Measurements from ENCODE around the gene GALNT2. TPM values are rescaled to one million over a fixed set of nuclear protein-coding genes. Genes with fewer than 3 reads are reported as not detected.

The GALNT2 gene
- total RNA-seq, 4 donors from 2014 or later, result 50.7 to 85.0 (median 71.8) TPM

- TF ChIP-seq, protein P1, sequence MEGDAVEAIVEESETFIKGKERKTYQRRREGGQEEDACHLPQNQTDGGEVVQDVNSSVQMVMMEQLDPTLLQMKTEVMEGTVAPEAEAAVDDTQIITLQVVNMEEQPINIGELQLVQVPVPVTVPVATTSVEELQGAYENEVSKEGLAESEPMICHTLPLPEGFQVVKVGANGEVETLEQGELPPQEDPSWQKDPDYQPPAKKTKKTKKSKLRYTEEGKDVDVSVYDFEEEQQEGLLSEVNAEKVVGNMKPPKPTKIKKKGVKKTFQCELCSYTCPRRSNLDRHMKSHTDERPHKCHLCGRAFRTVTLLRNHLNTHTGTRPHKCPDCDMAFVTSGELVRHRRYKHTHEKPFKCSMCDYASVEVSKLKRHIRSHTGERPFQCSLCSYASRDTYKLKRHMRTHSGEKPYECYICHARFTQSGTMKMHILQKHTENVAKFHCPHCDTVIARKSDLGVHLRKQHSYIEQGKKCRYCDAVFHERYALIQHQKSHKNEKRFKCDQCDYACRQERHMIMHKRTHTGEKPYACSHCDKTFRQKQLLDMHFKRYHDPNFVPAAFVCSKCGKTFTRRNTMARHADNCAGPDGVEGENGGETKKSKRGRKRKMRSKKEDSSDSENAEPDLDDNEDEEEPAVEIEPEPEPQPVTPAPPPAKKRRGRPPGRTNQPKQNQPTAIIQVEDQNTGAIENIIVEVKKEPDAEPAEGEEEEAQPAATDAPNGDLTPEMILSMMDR (IDR thresholded peaks at IDR 0.05), result no peak
- no peak for ATAC-seq (ENCODE audit: low FRiP score)
- no peak for DNase-seq (ENCODE audit: low spot score)
These were observed 36.5 kb downstream of the GALNT2 start for GRCh38 chr1:230103306-230104173.

GRCh38 chr1:230104395-230105244 lies 37.6 kb downstream of the GALNT2 start:
- peak; percentile 87 for ATAC-seq (ENCODE audit: low FRiP score)

GRCh38 chr1:230105245-230105753 lies 38.3 kb downstream of the GALNT2 start:
- TF ChIP-seq, protein P1 (IDR thresholded peaks at IDR 0.05), result no peak
- ATAC-seq (ENCODE audit: low FRiP score) (no peak), DNase-seq (ENCODE audit: low spot score) (no peak)

More at GRCh38 chr1:230104395-230105244, 37.6 kb downstream of the GALNT2 start:
- TF ChIP-seq, protein P1 (IDR thresholded peaks at IDR 0.05), result no peak
- DNase-seq (ENCODE audit: low spot score), result peak; percentile 97

DNA sequence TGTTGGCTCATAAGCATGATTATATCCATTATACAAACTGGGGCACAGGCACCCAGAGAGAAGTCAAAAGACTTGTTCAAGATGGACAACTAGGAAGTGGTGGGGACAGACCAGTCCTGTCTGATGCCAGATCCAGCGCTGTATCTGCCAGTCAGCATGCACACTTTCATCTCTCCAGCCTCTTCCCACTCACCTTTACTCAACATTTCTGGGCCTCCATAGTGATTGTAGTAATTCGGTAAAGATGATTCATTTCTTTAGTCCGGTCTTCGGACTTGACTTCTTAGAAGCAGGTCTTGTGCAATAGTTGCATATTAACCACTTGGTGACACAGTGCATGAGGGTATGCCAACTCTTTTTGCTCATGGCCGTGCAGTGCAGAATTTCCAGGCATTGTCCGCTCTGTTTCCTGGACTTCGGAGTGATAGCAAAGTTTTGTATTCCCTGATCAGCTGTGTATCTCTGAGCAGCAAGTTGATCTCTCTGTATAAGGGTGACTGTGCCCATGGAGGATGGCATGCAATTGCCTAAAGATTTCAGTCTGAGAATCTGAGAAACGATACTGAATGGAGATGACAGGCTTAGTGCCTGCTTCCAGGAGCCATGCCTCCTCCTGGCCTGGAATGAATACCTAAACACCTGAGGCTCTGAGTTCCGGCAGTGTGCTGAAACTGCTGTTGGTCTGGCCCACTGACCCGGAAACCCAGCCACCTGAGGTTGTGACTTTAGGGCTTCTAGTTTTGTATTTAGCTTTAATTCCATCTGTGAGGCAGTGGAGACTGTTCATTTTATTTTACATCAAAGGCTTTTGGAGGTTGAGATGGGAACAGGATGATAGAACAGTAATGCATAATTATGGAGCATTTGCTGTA lies 39.0 kb downstream of the GALNT2 start:
- no peak for DNase-seq (ENCODE audit: low spot score)
- peak; percentile 63 for ATAC-seq (ENCODE audit: low FRiP score)
- TF ChIP-seq, protein P1 (IDR thresholded peaks at IDR 0.05), result no peak

DNA sequence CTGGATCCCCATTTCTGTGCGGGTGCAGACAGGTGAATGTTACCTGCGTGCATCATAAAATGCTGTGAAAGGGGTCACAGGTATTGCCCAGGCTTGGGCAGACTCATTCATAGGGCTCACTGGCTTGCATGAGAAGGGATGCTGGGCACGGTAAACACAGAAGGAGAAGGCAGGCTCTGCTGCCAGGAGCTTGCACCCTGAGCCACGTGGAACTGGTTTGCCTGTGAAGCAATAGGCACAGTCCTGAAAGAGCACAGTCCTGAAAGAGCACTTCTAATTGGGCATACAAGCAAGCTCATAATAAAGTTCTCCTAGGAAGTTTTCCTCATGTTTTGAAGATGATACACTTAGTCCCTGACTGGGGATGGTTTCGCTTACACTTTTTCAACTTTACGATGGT lies 40.9 kb downstream of the GALNT2 start:
- DNase-seq (ENCODE audit: low spot score), result no peak
- ATAC-seq (ENCODE audit: low FRiP score), result no peak
- TF ChIP-seq, protein P1 (IDR thresholded peaks at IDR 0.05), result no peak

DNA sequence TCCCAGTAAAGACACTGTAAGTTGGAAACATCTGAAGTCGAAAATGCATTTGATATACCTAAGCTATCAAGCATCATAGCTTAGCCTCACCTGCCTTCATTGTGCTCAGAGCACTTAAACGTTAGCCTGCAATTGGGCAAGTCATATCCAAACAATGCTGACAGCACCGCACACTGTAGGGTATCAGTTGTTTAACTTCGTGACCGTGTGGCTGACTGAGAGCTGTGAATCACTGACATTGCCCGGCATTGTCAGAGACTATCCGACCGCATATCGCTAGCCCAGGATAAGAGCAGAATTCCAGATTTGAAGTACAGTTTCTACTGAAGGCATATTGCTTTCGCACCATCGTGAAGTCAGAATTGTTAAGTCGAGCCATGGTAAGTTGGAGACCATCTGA lies 41.5 kb downstream of the GALNT2 start:
- ATAC-seq (ENCODE audit: low FRiP score) (no peak), DNase-seq (ENCODE audit: low spot score) (no peak)
- TF ChIP-seq, protein P1 (IDR thresholded peaks at IDR 0.05), result no peak

Data from omental fat pad (tissue), 4 donors.